ENCODE measurements around the gene PPARD. TPM values are rescaled to one million over a fixed set of nuclear protein-coding genes. Genes with fewer than 3 reads are reported as not detected.
A peak's percentile ranks its signal among the peaks of the same experiment; 100 is the strongest.

The PPARD gene
- total and polyA plus RNA-seq, 2 of the 13 experiments (the other 11 are each of a cell fraction or from before 2014, with no cell fraction given): 6.1 to 13.3 TPM

DNA sequence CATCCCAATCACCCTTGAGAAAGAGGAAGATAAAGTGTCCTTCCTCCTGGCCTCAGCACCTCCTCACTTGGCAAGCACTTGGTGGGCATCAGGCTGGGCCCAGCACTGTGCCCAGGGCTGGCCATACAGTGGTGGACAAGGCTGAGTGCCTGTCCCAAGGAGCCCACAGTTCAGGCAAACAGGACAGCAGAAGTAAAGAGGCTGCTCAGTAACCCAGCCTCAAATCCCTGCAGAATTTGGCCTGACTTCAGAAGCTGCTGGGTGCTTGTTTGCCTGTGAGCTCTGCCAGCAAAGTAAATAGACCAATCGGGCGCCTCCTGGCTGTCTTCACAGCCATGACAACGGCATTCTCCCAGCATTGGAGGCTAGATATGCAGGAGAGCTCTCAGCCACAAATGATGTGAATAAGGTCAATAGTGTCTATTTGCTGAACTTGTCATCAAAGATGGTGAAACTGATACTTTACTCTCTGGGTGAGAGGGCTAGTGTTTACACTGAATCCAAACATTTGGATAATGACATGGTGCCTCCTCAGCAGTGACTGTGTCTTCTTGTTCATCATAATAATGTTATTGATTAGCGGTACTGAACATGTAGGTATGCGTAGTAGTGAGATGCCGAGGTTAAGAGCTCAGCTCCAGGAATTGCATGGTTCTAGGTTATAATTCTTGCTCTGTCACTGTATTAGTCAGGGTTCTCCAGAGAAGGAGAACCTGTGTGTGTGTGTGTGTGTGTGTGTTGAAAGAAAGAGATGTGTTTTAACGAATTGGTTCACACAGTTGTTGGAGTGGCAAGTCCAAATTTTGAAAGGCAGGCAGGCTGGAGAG, 72.9 kb downstream of the PPARD start (continued):
- TF ChIP-seq ZBTB26 (CRISPR knock-in tag; IDR thresholded peaks at IDR 0.05; ENCODE audit: borderline replicate concordance) (peak; percentile 63; the same call in 1 of the 2 replicates), ZNF704 (CRISPR knock-in tag; IDR thresholded peaks at IDR 0.05; ENCODE audit: borderline replicate concordance) (0 out of 2 replicates have a peak, but pooled peaks have one; percentile 5), ZNF251 (CRISPR knock-in tag; IDR thresholded peaks at IDR 0.05) (0 out of 2 replicates have a peak, but pooled peaks have one; percentile 79), GATAD1 (CRISPR knock-in tag; IDR thresholded peaks at IDR 0.05) (peak; percentile 77), MTERF4 (CRISPR knock-in tag; IDR thresholded peaks at IDR 0.05) (peak; percentile 74; the same call in 1 of the 2 replicates), HNRNPUL1 (IDR thresholded peaks at IDR 0.05; ENCODE audit: low read depth, low read length) (no peak), ARID2 (CRISPR knock-in tag; IDR thresholded peaks at IDR 0.05; ENCODE audit: borderline replicate concordance) (peak; percentile 95; the same call in 1 of the 2 replicates), REPIN1 (CRISPR knock-in tag; IDR thresholded peaks at IDR 0.05; ENCODE audit: borderline replicate concordance, low read depth) (peak; percentile 99), PCBP1 (IDR thresholded peaks at IDR 0.05; ENCODE audit: borderline replicate concordance, low read depth, low read length) (no peak), RBM22 (optimal IDR thresholded peaks at IDR 0.05; ENCODE audit: low read length) (peak; percentile 66), ZNF577 (CRISPR knock-in tag; IDR thresholded peaks at IDR 0.05; ENCODE audit: borderline replicate concordance, low read depth) (no peak), WIZ (CRISPR knock-in tag; IDR thresholded peaks at IDR 0.05) (0 out of 2 replicates have a peak, but pooled peaks have one; percentile 20), IKZF5 (CRISPR knock-in tag; IDR thresholded peaks at IDR 0.05) (peak; percentile 98), SMYD3 (CRISPR knock-in tag; IDR thresholded peaks at IDR 0.05) (peak; percentile 95), TCF7 (IDR thresholded peaks at IDR 0.05; ENCODE audit: low read depth) (peak; percentile 92), ZNF878 (CRISPR knock-in tag; IDR thresholded peaks at IDR 0.05) (peak; percentile 65; the same call in 1 of the 2 replicates), CHD4 (IDR thresholded peaks at IDR 0.05; ENCODE audit: borderline replicate concordance, low read length) (peak; percentile 55; the same call in 1 of the 2 replicates), SKIL (CRISPR knock-in tag; IDR thresholded peaks at IDR 0.05; ENCODE audit: borderline replicate concordance) (peak; percentile 91), ZNF652 (CRISPR knock-in tag; IDR thresholded peaks at IDR 0.05; ENCODE audit: borderline replicate concordance, low read depth) (peak; percentile 61; the same call in 1 of the 2 replicates), EHMT2 (IDR thresholded peaks at IDR 0.05; ENCODE audit: borderline replicate concordance, low read depth, low read length) (no peak; the same call in 1 of the 2 replicates), ZBTB8A (CRISPR knock-in tag; IDR thresholded peaks at IDR 0.05; ENCODE audit: borderline replicate concordance, low read depth) (no peak)

Data from HepG2 (cell line).